ENCODE measurements around the gene SLC6A11.

Gene SLC6A11

GRCh38 chr3:10816019-10816862 lies at the start of gene SLC6A11:
SLC6A11 (plus strand) TSS chr3:10816228; CDS start chr3:10816266, 38 bp downstream.
- Histone ChIP-seq H3K4me3 (IDR thresholded peaks at IDR 0.05; ENCODE audit: insufficient read depth, low read depth, low read length) (no peak within 1 kb of the TSS), H3K4me1 (ENCODE audit: low read depth, poor library complexity, severe bottlenecking) (no peaks in the 10 kb centered on the region), H3K27ac (no peak within 1 kb of the TSS), H3K36me3 (ENCODE audit: insufficient read depth) (no peaks in the 10 kb centered on the region), H3K79me2 (ENCODE audit: insufficient read depth, low read depth) (no peaks in the 10 kb centered on the region), H3K4me2 (no peak within 1 kb of the TSS), H2AFZ (ENCODE audit: low read depth) (no peak within 1 kb of the TSS), H4K20me1 (ENCODE audit: insufficient read depth) (no peaks in the 10 kb centered on the region), H3K27me3 (ENCODE audit: insufficient read depth, low read depth) (no peaks in the 10 kb centered on the region), H3K9ac (no peak within 1 kb of the TSS)
- TF ChIP-seq CTCF (conservative IDR thresholded peaks at IDR 0.05; ENCODE audit: low read depth, low read length): no peak

GRCh38 chr3:10768708-10769394 lies 47.2 kb upstream of the SLC6A11 start:
- Histone ChIP-seq H3K36me3 (ENCODE audit: insufficient read depth) (no peaks in the 10 kb centered on the region), H3K9ac (no peak overlapping the region), H3K79me2 (ENCODE audit: insufficient read depth, low read depth) (no peaks in the 10 kb centered on the region), H4K20me1 (ENCODE audit: insufficient read depth) (no peaks in the 10 kb centered on the region), H3K4me1 (ENCODE audit: low read depth, poor library complexity, severe bottlenecking) (no peaks in the 10 kb centered on the region), H2AFZ (ENCODE audit: low read depth) (no peak overlapping the region), H3K4me2 (no peak overlapping the region), H3K4me3 (IDR thresholded peaks at IDR 0.05; ENCODE audit: insufficient read depth, low read depth, low read length) (no peak overlapping the region), H3K27ac (no peak overlapping the region), H3K27me3 (ENCODE audit: insufficient read depth, low read depth) (no peaks in the 10 kb centered on the region)
- no peak for TF ChIP-seq CTCF (conservative IDR thresholded peaks at IDR 0.05; ENCODE audit: low read depth, low read length)

GRCh38 chr3:10770547-10770946 lies 45.5 kb upstream of the SLC6A11 start:
- no peaks in the 10 kb centered on the region for H3K4me1 ChIP-seq (ENCODE audit: low read depth, poor library complexity, severe bottlenecking)
- H3K27me3 ChIP-seq (ENCODE audit: insufficient read depth, low read depth): no peaks in the 10 kb centered on the region
- H3K27ac ChIP-seq: no peak overlapping the region
- H3K4me3 ChIP-seq (IDR thresholded peaks at IDR 0.05; ENCODE audit: insufficient read depth, low read depth, low read length): no peak overlapping the region
- H3K4me2 ChIP-seq: no peak overlapping the region
- TF ChIP-seq CTCF (conservative IDR thresholded peaks at IDR 0.05; ENCODE audit: low read depth, low read length): no peak
- H4K20me1 ChIP-seq (ENCODE audit: insufficient read depth): no peaks in the 10 kb centered on the region
- H3K79me2 ChIP-seq (ENCODE audit: insufficient read depth, low read depth): no peaks in the 10 kb centered on the region
- H3K36me3 ChIP-seq (ENCODE audit: insufficient read depth): no peaks in the 10 kb centered on the region
- no peak overlapping the region for H3K9ac ChIP-seq
- H2AFZ ChIP-seq (ENCODE audit: low read depth): no peak overlapping the region

GRCh38 chr3:10770981-10771380 lies 45.0 kb upstream of the SLC6A11 start:
- no peak overlapping the region for H2AFZ ChIP-seq (ENCODE audit: low read depth)
- H3K4me2 ChIP-seq: no peak overlapping the region
- H3K79me2 ChIP-seq (ENCODE audit: insufficient read depth, low read depth): no peaks in the 10 kb centered on the region
- H3K36me3 ChIP-seq (ENCODE audit: insufficient read depth): no peaks in the 10 kb centered on the region
- H3K4me3 ChIP-seq (IDR thresholded peaks at IDR 0.05; ENCODE audit: insufficient read depth, low read depth, low read length): no peak overlapping the region
- H4K20me1 ChIP-seq (ENCODE audit: insufficient read depth): no peaks in the 10 kb centered on the region
- no peaks in the 10 kb centered on the region for H3K27me3 ChIP-seq (ENCODE audit: insufficient read depth, low read depth)
- TF ChIP-seq CTCF (conservative IDR thresholded peaks at IDR 0.05; ENCODE audit: low read depth, low read length): no peak
- H3K27ac ChIP-seq: no peak overlapping the region
- no peak overlapping the region for H3K9ac ChIP-seq
- no peaks in the 10 kb centered on the region for H3K4me1 ChIP-seq (ENCODE audit: low read depth, poor library complexity, severe bottlenecking)

Data from KMS-11 (cell line).